Hematopoietic multipotent progenitor cell treated with erythropoietin and hydrocortisone succinate and interleukin-3 and kit ligand, for 15 days (in vitro differentiated cells): ENCODE data around the gene SLC45A1.

ENCODE experiments used
- DNase-seq: peaks from one replicate; pipeline ENCODE4 v3.0.0-alpha.2; 2015; ENCODE audit warnings: low spot score

Gene SLC45A1

DNA sequence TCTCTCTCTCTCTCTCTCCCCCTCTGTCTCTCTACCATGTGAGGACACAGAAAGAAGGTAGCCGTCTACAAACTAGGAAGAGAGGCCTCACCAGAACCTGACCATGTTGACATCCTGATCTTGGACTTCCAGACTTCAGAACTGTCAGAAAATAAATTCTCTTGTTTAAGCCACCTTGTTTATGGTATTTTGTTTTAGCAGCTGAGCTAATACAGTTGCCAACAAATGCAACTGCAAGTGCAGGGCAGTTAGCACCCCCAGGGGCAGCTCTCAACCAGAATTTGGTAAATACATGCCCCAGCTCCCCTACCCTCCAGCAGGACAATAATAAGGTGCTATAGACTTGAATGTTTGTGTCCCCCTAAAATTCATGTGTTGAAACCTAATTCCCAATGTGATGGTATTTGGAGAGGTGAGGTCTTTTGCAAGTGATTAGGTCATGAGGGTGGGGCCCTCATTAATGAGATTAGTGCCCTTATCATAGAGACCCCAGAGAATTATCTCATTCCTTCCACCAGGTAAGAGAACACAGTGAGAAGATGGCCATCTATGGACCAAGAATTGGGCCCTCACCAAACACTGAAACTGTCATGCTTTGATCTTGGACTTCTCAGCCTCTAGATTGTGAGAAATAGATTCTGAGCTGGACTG is 6.7 kb upstream of the SLC45A1 start:
- DNase-seq = no peak

DNA sequence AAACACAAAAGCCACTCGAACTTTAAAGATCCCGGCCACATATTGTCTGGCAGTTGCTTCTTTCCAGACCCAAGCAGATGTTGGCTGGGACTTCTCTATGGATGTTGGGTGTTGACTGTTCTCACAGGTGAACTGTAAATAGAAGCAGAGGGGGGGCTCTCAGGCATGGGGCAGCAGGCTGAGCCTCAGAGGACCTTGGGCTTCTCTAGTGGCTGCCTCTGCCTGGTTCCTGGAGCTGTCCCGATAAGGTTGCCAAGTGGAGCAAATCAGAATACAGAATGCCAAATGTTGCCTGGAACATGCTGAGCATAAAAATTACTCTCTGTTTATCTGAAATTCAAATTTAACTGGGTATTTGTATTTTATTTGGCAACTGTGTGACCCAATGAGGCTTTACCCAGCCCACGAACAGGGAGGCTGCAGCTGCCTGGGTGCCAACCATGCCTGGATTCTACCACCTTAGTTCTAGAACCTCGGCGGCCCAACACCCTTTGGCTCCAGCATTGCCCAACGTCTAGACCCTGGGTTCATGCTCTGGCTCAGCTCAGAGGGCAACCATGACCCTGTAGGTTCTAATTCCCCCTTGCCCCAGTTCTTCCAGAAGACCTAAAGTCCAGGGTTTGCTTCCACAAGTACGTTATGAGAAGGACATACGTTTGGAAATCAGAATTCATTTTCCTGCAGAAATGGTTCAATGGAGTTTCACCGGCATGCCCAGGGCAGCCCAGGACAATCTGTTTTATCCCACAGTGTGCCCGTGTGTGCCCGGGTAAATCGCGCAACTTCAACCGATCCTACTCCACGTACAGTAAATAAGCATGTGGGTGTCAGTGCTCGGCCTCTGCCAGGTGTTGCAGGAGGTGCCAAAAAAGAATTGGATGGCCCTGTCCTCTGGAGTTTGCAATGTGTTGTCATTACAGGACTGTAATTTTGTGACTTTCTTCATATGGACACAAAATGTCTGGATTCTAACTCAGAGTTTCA is 5.4 kb upstream of the SLC45A1 start:
- no peak for DNase-seq

- DNase-seq = no peak
These were observed 4.7 kb upstream of the SLC45A1 start for GRCh38 chr1:8313231-8313630.

- no peak for DNase-seq
These were observed 3.3 kb upstream of the SLC45A1 start for GRCh38 chr1:8314346-8315280.

GRCh38 chr1:8315573-8316475 is 2.1 kb upstream of the SLC45A1 start:
- DNase-seq = no peak

DNA sequence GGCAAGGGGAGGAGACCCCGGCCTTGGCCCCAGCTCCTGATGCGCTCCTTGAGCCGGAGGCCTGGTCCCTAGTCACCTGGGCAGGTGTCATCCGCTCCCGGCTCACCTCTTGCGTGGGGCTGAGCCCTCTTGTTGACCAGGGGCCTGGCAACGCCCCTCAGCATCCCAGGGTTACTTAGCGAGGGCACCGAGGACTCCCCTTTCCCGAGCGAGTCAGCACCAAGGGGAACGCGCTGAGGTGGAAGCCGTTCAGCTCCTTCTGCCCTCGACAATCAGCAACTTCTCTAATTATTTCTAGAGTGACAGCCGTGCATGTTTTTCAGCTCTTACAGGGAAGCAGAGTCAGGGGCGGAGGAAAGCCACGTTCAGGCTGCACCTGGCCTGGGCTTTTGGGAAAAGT is 522 bp downstream of the SLC45A1 start:
- DNase-seq = no peak

GRCh38 chr1:8321612-8322011 is 3.7 kb downstream of the SLC45A1 start:
- no peak for DNase-seq

DNA sequence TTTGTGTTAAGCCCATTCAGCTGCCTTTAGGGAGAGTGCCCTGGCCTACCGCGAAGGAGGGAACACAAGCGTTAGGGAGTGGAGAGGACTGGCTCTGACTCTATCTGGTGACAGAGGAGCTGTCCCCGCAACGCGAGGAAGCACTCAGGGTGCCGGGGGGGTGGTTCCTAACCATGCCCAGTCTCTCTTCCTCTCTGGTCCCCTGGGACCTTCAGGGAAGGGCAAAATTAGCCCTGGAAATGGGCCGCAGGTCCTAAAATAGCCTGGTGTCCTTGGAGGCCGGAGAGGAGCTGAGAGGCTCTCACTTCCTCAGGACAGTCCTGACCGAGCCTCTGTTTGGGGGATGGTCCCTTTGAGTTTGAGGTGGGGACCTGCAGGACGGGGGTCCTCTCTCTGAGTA is 5.8 kb downstream of the SLC45A1 start:
- no peak for DNase-seq

- DNase-seq = no peak
These were observed 6.4 kb downstream of the SLC45A1 start for GRCh38 chr1:8324176-8324810.

DNA sequence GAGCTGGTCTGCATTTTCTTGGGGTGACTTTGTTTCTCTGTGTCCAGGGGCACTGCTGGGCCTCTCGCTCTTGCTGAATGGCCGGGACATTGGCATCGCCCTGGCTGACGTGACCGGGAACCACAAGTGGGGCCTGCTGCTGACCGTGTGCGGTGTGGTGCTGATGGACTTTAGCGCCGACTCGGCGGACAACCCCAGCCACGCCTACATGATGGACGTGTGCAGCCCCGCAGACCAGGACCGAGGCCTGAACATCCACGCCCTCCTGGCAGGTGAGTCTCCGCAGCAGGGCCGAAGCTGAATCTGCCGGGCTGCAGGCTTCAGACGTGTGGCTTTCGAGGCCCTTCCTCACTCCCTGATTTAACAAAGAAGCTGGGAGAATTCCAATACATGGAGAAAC is 7.9 kb downstream of the SLC45A1 start:
- no peak for DNase-seq

DNA sequence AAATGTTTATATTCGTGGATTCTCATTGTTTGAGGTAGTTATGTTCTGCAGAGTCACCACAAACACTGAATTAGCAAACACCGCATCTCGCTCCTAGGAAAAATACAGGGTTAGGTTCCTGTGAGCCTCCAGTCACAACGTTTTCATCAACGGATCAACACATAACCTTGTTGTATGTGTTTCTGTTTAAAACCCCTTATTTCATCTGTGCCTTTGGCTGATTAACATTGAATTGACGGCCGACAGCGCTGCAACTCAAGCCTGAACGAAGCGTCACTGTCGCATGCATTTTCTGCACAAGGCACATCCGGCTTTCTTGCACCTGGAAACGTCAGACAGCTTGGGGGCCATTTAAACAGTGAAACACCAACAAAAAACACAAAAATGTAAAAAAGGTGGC is 8.4 kb downstream of the SLC45A1 start:
- no peak for DNase-seq

DNA sequence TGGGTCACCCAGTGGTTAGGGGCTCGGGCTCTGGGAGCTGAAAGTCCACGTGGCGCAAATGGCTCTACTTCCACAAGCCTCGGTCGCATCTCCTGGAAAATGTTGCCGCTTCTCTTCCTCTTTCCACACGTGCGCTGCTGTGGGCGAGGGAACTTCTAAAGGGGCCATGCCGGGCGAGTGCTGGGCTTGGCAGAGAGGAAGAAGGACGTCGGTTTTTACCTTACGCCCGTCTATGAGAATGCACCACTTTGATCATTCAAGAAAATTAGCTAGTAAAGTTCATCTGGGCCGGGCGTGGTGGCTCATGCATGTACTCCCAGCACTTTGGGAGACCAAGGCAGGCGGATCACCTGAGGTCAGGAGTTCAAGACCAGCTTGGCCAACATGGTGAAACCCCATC is 10.4 kb downstream of the SLC45A1 start:
- DNase-seq = no peak

DNA sequence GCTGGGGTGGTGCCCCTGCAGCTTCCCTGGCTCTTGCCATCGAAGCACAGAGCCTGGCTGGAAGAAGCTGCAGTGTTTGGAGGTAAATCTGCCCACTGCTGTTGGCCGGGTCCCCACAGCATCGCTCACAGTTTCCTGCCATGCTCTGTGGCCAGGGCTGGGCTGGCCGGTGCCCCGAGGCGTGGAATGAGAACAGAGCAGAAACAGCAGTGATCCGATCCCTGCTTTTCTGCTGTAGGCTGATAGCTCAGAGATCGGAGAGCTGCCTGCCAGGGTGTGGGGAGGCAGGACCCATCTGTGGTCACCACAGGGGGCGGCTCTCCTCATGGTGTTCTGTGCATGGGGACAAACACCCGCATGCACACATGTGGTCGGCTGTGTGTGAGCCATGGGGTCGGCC is 11.5 kb downstream of the SLC45A1 start:
- no peak for DNase-seq

GRCh38 chr1:8329858-8330257 is 11.9 kb downstream of the SLC45A1 start:
- no peak for DNase-seq

DNA sequence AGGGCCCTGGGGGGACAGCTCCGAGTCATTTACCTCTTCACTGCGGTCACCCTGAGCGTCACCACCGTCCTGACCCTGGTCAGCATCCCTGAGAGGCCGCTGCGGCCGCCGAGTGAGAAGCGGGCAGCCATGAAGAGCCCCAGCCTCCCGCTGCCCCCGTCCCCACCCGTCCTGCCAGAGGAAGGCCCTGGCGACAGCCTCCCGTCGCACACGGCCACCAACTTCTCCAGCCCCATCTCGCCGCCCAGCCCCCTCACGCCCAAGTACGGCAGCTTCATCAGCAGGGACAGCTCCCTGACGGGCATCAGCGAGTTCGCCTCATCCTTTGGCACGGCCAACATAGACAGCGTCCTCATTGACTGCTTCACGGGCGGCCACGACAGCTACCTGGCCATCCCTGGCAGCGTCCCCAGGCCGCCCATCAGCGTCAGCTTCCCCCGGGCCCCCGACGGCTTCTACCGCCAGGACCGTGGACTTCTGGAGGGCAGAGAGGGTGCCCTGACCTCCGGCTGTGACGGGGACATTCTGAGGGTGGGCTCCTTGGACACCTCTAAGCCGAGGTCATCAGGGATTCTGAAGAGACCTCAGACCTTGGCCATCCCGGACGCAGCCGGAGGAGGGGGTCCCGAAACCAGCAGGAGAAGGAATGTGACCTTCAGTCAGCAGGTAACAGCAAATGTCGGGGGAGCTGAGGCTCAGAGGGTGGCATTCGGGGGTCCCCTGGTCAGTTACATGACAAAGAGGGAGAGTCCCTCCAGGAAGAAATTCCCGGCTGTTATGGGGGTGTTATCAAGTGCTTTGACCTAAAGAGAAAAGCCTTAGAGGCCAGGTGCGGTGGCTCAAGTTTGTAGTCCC is 12.6 kb downstream of the SLC45A1 start:
- DNase-seq = no peak

- DNase-seq = no peak
These were observed 14.9 kb downstream of the SLC45A1 start for GRCh38 chr1:8332806-8333205.

- no peak for DNase-seq
These were observed 15.5 kb downstream of the SLC45A1 start for GRCh38 chr1:8333246-8333987.

DNA sequence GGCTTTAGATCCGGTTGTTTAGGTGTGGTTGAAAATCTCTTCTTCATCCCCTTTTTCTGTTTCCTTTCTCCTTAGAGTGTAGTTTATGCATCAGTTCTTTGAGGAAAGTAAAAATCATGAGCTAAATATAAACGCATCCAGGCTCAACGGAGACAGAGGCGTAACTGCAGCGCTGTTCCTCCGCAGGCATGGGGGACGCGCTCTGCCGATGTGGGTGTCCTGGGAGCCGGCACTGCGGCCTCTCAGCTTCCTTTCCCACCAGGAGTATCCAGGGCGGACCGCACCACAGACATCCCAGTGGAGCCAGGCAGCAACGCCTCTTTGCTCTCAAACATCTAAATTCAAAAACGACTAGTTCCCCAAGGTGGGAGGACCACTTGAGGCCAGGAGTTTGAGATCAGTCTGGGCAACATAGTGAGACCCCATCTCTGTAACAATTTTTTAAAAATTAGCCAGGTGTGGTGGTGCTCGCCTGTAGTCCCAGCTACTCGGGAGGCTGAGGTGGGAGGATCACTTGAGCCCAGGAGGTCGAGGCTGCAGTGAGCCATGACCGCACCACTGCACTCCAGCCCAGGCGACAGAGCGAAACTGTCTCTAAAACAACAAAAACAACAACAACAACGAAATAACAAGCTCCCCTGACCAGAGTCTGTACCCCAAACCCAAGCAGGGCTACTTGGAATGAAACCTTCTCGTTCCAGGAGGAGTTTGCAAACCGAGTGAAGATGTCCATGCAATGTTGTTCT is 16.4 kb downstream of the SLC45A1 start:
- no peak for DNase-seq
